ENCODE results near the gene S100A8. TPM values are rescaled to one million over a fixed set of nuclear protein-coding genes. Genes with fewer than 3 reads are reported as not detected.

Gene S100A8
- polyA plus RNA-seq, 1 experiment: not detected

GRCh38 chr1:153340356-153340755 is 50.5 kb downstream of the S100A8 start:
- no peak for DNase-seq (ENCODE audit: low read depth, low spot score)
- Histone ChIP-seq H3K27me3 (ENCODE audit: control insufficient read depth, insufficient read depth, low read length) (peaks cover 5% of the 10 kb centered on the region), H3K9me3 (ENCODE audit: control insufficient read depth, insufficient read depth, low read length) (no peaks in the 10 kb centered on the region), H3K27ac (ENCODE audit: low read depth, low read length) (no peak overlapping the region), H3K4me3 (ENCODE audit: low read depth, low read length) (no peak overlapping the region)
- CTCF ChIA-PET: interaction anchor here (4.0 kb wide), 1 partner anchor 12 kb away, joined by 16 read pairs; no protein-coding TSS in a partner anchor
- POLR2A ChIA-PET: no interaction called here
- TF ChIP-seq CTCF (IDR thresholded peaks at IDR 0.05; ENCODE audit: low read depth, low read length): no peak

Small RNA genes lying within 50 kb of the gene (small RNA-seq; reads per million reads assigned to genes)
- not detected for gene S100A15A (ENCODE audit: insufficient read length, low read depth)

Other genes with a start within 250 kb of the S100A8 start
- gene SPRR2G, start 240.2 kb downstream of the S100A8 start, polyA plus RNA-seq (2011; rRNA removed): not detected in 2 replicates
- gene LELP1, start 187.6 kb downstream of the S100A8 start, polyA plus RNA-seq (2011; rRNA removed): not detected in 2 replicates
- not detected in 2 replicates for gene PRR9, start 173.5 kb downstream of the S100A8 start, polyA plus RNA-seq (2011; rRNA removed)
- not detected in 2 replicates for gene LORICRIN, start 131.4 kb downstream of the S100A8 start, polyA plus RNA-seq (2011; rRNA removed)
- not detected in 2 replicates for gene PGLYRP3, start 78.1 kb downstream of the S100A8 start, polyA plus RNA-seq (2011; rRNA removed)
- gene PGLYRP4, start 42.2 kb downstream of the S100A8 start, polyA plus RNA-seq (2011; rRNA removed): not detected in 2 replicates
- not detected in 2 replicates for gene S100A9, start 33.2 kb downstream of the S100A8 start, polyA plus RNA-seq (2011; rRNA removed)
- not detected in 2 replicates for gene S100A12, start 15.5 kb downstream of the S100A8 start, polyA plus RNA-seq (2011; rRNA removed)
- gene S100A7A, start 25.4 kb upstream of the S100A8 start, polyA plus RNA-seq (2011; rRNA removed): not detected in 2 replicates
- not detected in 2 replicates for gene S100A7, start 69.6 kb upstream of the S100A8 start, polyA plus RNA-seq (2011; rRNA removed)
- gene S100A6, start 144.9 kb upstream of the S100A8 start, polyA plus RNA-seq (2011; rRNA removed): 1,379 and 2,089 TPM in 2 replicates
- 0.25 and 0.42 TPM in 2 replicates for gene S100A5, start 149.9 kb upstream of the S100A8 start, polyA plus RNA-seq (2011; rRNA removed)
- 20.0 and 20.7 TPM in 2 replicates for gene S100A4, start 154.7 kb upstream of the S100A8 start, polyA plus RNA-seq (2011; rRNA removed)
- gene S100A3, start 158.2 kb upstream of the S100A8 start, polyA plus RNA-seq (2011; rRNA removed): 1.8 and 3.2 TPM in 2 replicates
- 3.9 and 5.2 TPM in 2 replicates for gene S100A2, start 174.8 kb upstream of the S100A8 start, polyA plus RNA-seq (2011; rRNA removed)
- gene S100A16, start 222.1 kb upstream of the S100A8 start, polyA plus RNA-seq (2011; rRNA removed): 224 and 256 TPM in 2 replicates
- gene S100A14, start 225.3 kb upstream of the S100A8 start, polyA plus RNA-seq (2011; rRNA removed): 0.09 TPM in 1 of 2 replicates, not detected in the other
- gene S100A13, start 236.4 kb upstream of the S100A8 start, polyA plus RNA-seq (2011; rRNA removed): 310 and 323 TPM in 2 replicates
- gene S100A1, start 237.4 kb upstream of the S100A8 start, polyA plus RNA-seq (2011; rRNA removed): 0.21 and 0.31 TPM in 2 replicates
- gene CHTOP, start 243.0 kb upstream of the S100A8 start, polyA plus RNA-seq (2011; rRNA removed): 49.2 and 59.5 TPM in 2 replicates